ENCODE measurements around the gene MAN1A2. TPM values are rescaled to one million over a fixed set of nuclear protein-coding genes. Genes with fewer than 3 reads are reported as not detected.

The MAN1A2 gene
- total RNA-seq, 1 donor from 2014 or later = 43.5 TPM

DNA sequence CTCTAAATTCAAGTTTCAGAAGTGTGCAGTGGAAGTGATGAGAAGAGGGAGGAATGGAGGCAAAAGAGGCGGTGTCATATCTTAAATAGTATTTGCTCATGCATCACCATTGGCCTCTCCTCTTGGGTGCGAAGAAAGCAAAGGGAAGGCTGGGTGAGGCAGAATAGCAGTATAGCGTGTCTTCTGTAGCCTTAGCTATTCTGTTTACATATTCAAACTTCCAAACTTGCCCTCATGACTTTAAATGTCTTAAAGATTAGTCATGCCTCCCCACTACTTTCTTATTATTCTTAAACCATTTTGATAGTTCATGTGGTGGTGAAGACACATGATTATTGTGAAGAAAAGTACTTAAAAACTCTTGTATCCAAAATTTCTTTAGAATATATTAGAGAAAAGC, 134.0 kb downstream of the MAN1A2 start:
- Mint-ChIP-seq H3K27me3 (ENCODE audit: low read depth, unreplicated experiment) (no peaks in the 10 kb centered on the region), H3K27ac (ENCODE audit: unreplicated experiment) (no peak overlapping the region), H3K4me1 (ENCODE audit: low read depth, unreplicated experiment) (peaks cover 4% of the 10 kb centered on the region), H3K9me3 (ENCODE audit: unreplicated experiment) (no peaks in the 10 kb centered on the region), H3K36me3 (ENCODE audit: low read depth, unreplicated experiment) (no peaks in the 10 kb centered on the region), H3K4me3 (ENCODE audit: unreplicated experiment) (no peak overlapping the region)
- Histone ChIP-seq H3K9ac (ENCODE audit: low read length) (no peak overlapping the region), H3K4me3 (ENCODE audit: insufficient read depth, low read depth, low read length) (no peak overlapping the region), H3K27me3 (ENCODE audit: insufficient read depth, low read length) (no peaks in the 10 kb centered on the region), H3K4me2 (ENCODE audit: low read length) (peak overlapping the region; percentile 2), H3K4me1 (ENCODE audit: insufficient read depth, low read length) (peaks cover 2% of the 10 kb centered on the region), H2AFZ (ENCODE audit: low read depth, low read length) (no peak overlapping the region), H3K9me3 (ENCODE audit: insufficient read depth, low read depth, low read length) (no peaks in the 10 kb centered on the region), H3K27ac (ENCODE audit: low read depth, low read length) (no peak overlapping the region), H3K36me3 (ENCODE audit: insufficient read depth, low read length) (peaks cover 9% of the 10 kb centered on the region), H4K20me1 (ENCODE audit: insufficient read depth, low read length) (no peaks in the 10 kb centered on the region), H3K79me2 (ENCODE audit: insufficient read depth, low read length) (no peaks in the 10 kb centered on the region)
- TF ChIP-seq EZH2 (IDR thresholded peaks at IDR 0.05; ENCODE audit: insufficient read depth, low read length) (no peak), CTCF (IDR thresholded peaks at IDR 0.05; ENCODE audit: insufficient read depth, low read depth, low read length) (no peak)
- peak; percentile 71 for DNase-seq (ENCODE audit: low read depth)
- no peak for FAIRE-seq

- Mint-ChIP-seq H3K36me3 (ENCODE audit: low read depth, unreplicated experiment) (no peaks in the 10 kb centered on the region), H3K27ac (ENCODE audit: unreplicated experiment) (no peak overlapping the region), H3K27me3 (ENCODE audit: low read depth, unreplicated experiment) (no peaks in the 10 kb centered on the region), H3K9me3 (ENCODE audit: unreplicated experiment) (no peaks in the 10 kb centered on the region), H3K4me3 (ENCODE audit: unreplicated experiment) (no peak overlapping the region), H3K4me1 (ENCODE audit: low read depth, unreplicated experiment) (no peaks in the 10 kb centered on the region)
- peaks cover 3% of the 10 kb centered on the region for H3K36me3 ChIP-seq (ENCODE audit: insufficient read depth, low read length)
- H3K9me3 ChIP-seq (ENCODE audit: insufficient read depth, low read depth, low read length) = no peaks in the 10 kb centered on the region
- H3K79me2 ChIP-seq (ENCODE audit: insufficient read depth, low read length) = no peaks in the 10 kb centered on the region
- H3K27me3 ChIP-seq (ENCODE audit: insufficient read depth, low read length) = no peaks in the 10 kb centered on the region
- H2AFZ ChIP-seq (ENCODE audit: low read depth, low read length) = no peak overlapping the region
- no peaks in the 10 kb centered on the region for H4K20me1 ChIP-seq (ENCODE audit: insufficient read depth, low read length)
- no peak overlapping the region for H3K4me3 ChIP-seq (ENCODE audit: insufficient read depth, low read depth, low read length)
- DNase-seq (ENCODE audit: low read depth) = no peak
- H3K4me1 ChIP-seq (ENCODE audit: insufficient read depth, low read length) = no peaks in the 10 kb centered on the region
- no peak overlapping the region for H3K9ac ChIP-seq (ENCODE audit: low read length)
- no peak overlapping the region for H3K4me2 ChIP-seq (ENCODE audit: low read length)
- FAIRE-seq = no peak
- TF ChIP-seq CTCF (IDR thresholded peaks at IDR 0.05; ENCODE audit: insufficient read depth, low read depth, low read length) (no peak), EZH2 (IDR thresholded peaks at IDR 0.05; ENCODE audit: insufficient read depth, low read length) (no peak)
- H3K27ac ChIP-seq (ENCODE audit: low read depth, low read length) = no peak overlapping the region
Observed at GRCh38 chr1:117511273-117511672, 144.0 kb downstream of the MAN1A2 start.

GRCh38 chr1:117512728-117513321, 145.6 kb downstream of the MAN1A2 start:
- H3K27ac Mint-ChIP-seq (ENCODE audit: unreplicated experiment) = no peak overlapping the region
- no peaks in the 10 kb centered on the region for H3K9me3 ChIP-seq (ENCODE audit: insufficient read depth, low read depth, low read length)
- H3K27ac ChIP-seq (ENCODE audit: low read depth, low read length) = no peak overlapping the region
- TF ChIP-seq EZH2 (IDR thresholded peaks at IDR 0.05; ENCODE audit: insufficient read depth, low read length) (no peak), CTCF (IDR thresholded peaks at IDR 0.05; ENCODE audit: insufficient read depth, low read depth, low read length) (peak; percentile 64)
- no peaks in the 10 kb centered on the region for H3K27me3 ChIP-seq (ENCODE audit: insufficient read depth, low read length)
- H4K20me1 ChIP-seq (ENCODE audit: insufficient read depth, low read length) = no peaks in the 10 kb centered on the region
- no peaks in the 10 kb centered on the region for H3K36me3 Mint-ChIP-seq (ENCODE audit: low read depth, unreplicated experiment)
- FAIRE-seq = no peak
- H3K4me1 ChIP-seq (ENCODE audit: insufficient read depth, low read length) = no peaks in the 10 kb centered on the region
- H3K4me2 ChIP-seq (ENCODE audit: low read length) = no peak overlapping the region
- no peak for DNase-seq (ENCODE audit: low read depth)
- H3K9ac ChIP-seq (ENCODE audit: low read length) = no peak overlapping the region
- H3K9me3 Mint-ChIP-seq (ENCODE audit: unreplicated experiment) = no peaks in the 10 kb centered on the region
- H2AFZ ChIP-seq (ENCODE audit: low read depth, low read length) = no peak overlapping the region
- H3K79me2 ChIP-seq (ENCODE audit: insufficient read depth, low read length) = no peaks in the 10 kb centered on the region
- H3K4me3 ChIP-seq (ENCODE audit: insufficient read depth, low read depth, low read length) = no peak overlapping the region
- no peaks in the 10 kb centered on the region for H3K36me3 ChIP-seq (ENCODE audit: insufficient read depth, low read length)
- no peaks in the 10 kb centered on the region for H3K4me1 Mint-ChIP-seq (ENCODE audit: low read depth, unreplicated experiment)
- H3K4me3 Mint-ChIP-seq (ENCODE audit: unreplicated experiment) = no peak overlapping the region
- H3K27me3 Mint-ChIP-seq (ENCODE audit: low read depth, unreplicated experiment) = no peaks in the 10 kb centered on the region
